Small intestine (tissue), 7 donors: ENCODE measurements around the gene CDH23. TPM values are rescaled to one million over a fixed set of nuclear protein-coding genes. Genes with fewer than 3 reads are reported as not detected.
A peak's percentile ranks its signal among the peaks of the same experiment; 100 is the strongest.

Source experiments
- DNase-seq, 2 donors: peaks; one replicate each; pipeline versions ENCODE4 v3.0.0 to v3.0.0-alpha.2; 2013
- FAIRE-seq: peaks from 2 replicates; lab custom pipeline; 2012; peaks lifted over from hg19 to GRCh38; lab: Jason Lieb, UNC
- H3K27ac ChIP-seq, 3 donors: one replicate each; pipeline ENCODE4 v1.5.1; 2013; ENCODE audit warnings: low read length in 2 of 3, mild to moderate bottlenecking in 2 of 3, control low read depth in 1 of 3, inconsistent platforms in 1 of 3, low read depth in 1 of 3, moderate library complexity in 1 of 3
- H3K27me3 ChIP-seq, 3 donors: one replicate each; pipeline ENCODE4 v1.6.1; 2013; ENCODE audit warnings: low read length in 3 of 3, inconsistent platforms in 1 of 3; ENCODE audit not compliant: control insufficient read depth in 3 of 3, insufficient read depth in 3 of 3
- H3K36me3 ChIP-seq, 3 donors: one replicate each; pipeline ENCODE4 v1.6.1; 2013; ENCODE audit warnings: low read length in 3 of 3, inconsistent platforms in 1 of 3, low read depth in 1 of 3, mild to moderate bottlenecking in 1 of 3, moderate library complexity in 1 of 3; ENCODE audit not compliant: control insufficient read depth in 3 of 3, insufficient read depth in 2 of 3
- H3K4me1 ChIP-seq, 3 donors: one replicate each; pipeline ENCODE4 v1.6.1; 2013; ENCODE audit warnings: low read length in 2 of 3, inconsistent platforms in 1 of 3, low read depth in 1 of 3, mild to moderate bottlenecking in 1 of 3, moderate library complexity in 1 of 3; ENCODE audit not compliant: control insufficient read depth in 3 of 3, insufficient read depth in 2 of 3
- H3K4me3 ChIP-seq, 3 donors: one replicate each; pipeline ENCODE4 v1.5.1; 2013; ENCODE audit warnings: low read length in 3 of 3, control low read depth in 1 of 3, inconsistent platforms in 1 of 3, low read depth in 1 of 3, mild to moderate bottlenecking in 1 of 3, moderate library complexity in 1 of 3
- H3K9me3 ChIP-seq, 2 donors: one replicate each; pipeline ENCODE4 v1.6.1; 2013; ENCODE audit warnings: low read depth in 1 of 2, low read length in 1 of 2; ENCODE audit not compliant: control insufficient read depth in 2 of 2, insufficient read depth in 1 of 2
- WGBS, 3 donors: extraction: QIAGEN DNeasy Blood & Tissue Kit; methylation state at CpG; one replicate each; pipeline ENCODE4 v1.1.7; 2013; 5-methylcytosine and 5-hydroxymethylcytosine counted together
- polyA plus RNA-seq, 4 donors: library from polyadenylated mRNA; stranded (reverse) in 3 of 4; unstranded in 1 of 4; fragments of 200-250 nt in 3 of 4; fragments of 120-200 nt in 1 of 4; gene quantifications; one replicate each; pipeline versions ENCODE4 v1.2.1 to v1.2.3, GENCODE V29; 2013
- donor health status: healthy with polysubstance abuse.
- donor health status: control.
- donor health status: control.
- donor health status: Bipolar disorder and iron deficiency.
- donor health status: healthy.

Gene CDH23
- polyA plus RNA-seq, 4 donors: 0.89 to 2.5 (median 1.6) TPM

DNA sequence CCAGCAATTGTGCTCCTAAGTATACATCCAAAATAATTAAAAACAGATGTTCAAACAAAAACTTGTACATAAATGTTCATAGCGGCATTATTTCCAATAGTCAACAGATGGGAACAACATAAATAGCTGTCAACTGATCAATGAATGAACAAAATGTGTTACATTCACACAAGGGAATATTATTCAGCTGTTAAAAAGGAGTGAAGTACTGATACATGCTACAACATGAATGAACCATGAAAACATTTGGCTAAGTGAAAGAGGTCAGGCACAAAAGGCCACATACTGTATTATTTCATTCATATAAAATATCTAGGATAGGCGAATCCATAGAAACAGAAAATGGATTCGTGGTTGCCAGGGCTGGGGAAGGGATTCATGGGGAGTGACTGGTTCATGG lies 109.1 kb downstream of the CDH23 start:
- Histone ChIP-seq H3K4me3 (no peak overlapping the region), H3K4me1 (no peaks in the 10 kb centered on the region), H3K27me3 (no peaks in the 10 kb centered on the region), H3K27ac (no peak overlapping the region), H3K36me3 (no peaks in the 10 kb centered on the region), H3K9me3 (peaks cover 0 to 4% of the 10 kb centered on the region in 2 donors)
- DNase-seq (no peak), FAIRE-seq (no peak)
- WGBS, 3 donors: 87 to 97% (median 94%) methylated on average over 3 of the region's 3 CpGs

DNA sequence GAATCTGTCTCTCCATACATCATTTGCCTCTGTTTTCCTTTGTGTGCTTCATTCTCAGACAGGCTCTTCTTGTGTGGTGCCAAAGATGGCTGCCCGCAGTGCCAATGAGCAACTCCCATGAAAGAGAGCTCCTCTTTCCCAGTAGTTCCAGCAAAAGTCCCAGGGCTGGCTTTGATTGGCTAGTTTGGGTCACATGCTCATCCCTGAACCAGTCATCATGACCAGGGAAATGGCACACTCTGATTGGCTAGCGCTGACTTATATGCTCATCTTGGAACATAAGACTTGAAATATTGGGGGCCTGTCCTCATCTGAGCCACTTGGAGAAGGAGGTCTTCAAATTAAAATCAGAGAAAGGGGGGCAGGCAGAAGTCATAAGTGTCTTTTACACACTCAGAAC lies 112.7 kb downstream of the CDH23 start:
- H3K4me1 ChIP-seq: peaks cover 0 to 5% (median 0%) of the 10 kb centered on the region in 3 donors
- H3K9me3 ChIP-seq: peaks cover 0 to 4% of the 10 kb centered on the region in 2 donors
- H3K36me3 ChIP-seq: no peaks in the 10 kb centered on the region
- no peak overlapping the region for H3K27ac ChIP-seq
- no peaks in the 10 kb centered on the region for H3K27me3 ChIP-seq
- no peak for DNase-seq
- WGBS, 3 donors: 47 to 97% (median 70%) methylated on average over 2 of the region's 2 CpGs
- no peak for FAIRE-seq
- H3K4me3 ChIP-seq: no peak overlapping the region

DNA sequence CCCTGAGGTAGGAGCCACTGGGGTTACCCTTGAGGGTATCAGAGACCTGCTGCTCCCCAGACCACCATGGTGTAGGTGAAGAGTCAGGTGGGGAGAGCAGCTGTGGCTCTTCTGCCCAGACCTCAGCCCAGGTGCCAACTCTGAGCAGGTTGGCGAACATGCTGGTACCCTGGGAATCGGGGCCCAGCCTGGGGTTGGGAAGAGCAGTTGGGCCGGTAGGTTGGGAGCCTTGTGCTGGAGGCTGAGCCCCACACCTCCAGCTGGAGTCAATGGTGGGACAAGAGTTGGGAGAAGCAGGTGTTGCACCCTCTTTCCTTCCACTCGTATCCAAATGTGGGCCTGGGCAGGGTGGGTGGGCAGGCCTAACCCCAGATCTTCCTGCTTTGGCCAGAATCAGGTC lies 114.5 kb downstream of the CDH23 start:
- peaks cover 0 to 4% of the 10 kb centered on the region in 2 donors for H3K9me3 ChIP-seq
- DNase-seq (no peak), FAIRE-seq (no peak)
- H3K36me3 ChIP-seq: no peaks in the 10 kb centered on the region
- WGBS, 3 donors: 93 to 94% (median 93%) methylated on average over 4 of the region's 4 CpGs
- peaks cover 0 to 5% (median 0%) of the 10 kb centered on the region in 3 donors for H3K4me1 ChIP-seq
- H3K27me3 ChIP-seq: no peaks in the 10 kb centered on the region
- H3K27ac ChIP-seq: no peak overlapping the region
- no peak overlapping the region for H3K4me3 ChIP-seq

DNA sequence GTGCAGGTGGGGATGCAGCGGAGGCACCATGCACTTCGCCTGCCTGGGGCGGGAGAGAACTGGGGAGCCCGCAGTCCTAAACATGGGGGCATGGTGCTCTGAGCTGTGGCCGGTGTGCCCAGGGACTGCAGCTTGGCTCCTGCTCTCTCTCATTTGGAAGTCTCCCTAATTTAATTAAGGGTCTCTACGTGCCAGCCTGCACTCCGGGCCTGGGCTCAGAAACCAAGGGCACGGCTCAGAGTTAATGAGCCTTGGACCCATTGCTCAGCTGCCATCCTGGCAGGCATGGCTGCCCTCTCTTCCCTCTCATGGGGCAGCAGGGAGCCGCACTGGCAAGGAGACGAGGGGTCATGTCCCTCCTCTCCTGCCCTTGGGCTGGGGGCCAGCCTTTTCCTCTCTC lies 115.6 kb downstream of the CDH23 start:
- WGBS, 3 donors: 87 to 91% (median 89%) methylated on average over 10 of the region's 10 CpGs
- no peak for FAIRE-seq

DNA sequence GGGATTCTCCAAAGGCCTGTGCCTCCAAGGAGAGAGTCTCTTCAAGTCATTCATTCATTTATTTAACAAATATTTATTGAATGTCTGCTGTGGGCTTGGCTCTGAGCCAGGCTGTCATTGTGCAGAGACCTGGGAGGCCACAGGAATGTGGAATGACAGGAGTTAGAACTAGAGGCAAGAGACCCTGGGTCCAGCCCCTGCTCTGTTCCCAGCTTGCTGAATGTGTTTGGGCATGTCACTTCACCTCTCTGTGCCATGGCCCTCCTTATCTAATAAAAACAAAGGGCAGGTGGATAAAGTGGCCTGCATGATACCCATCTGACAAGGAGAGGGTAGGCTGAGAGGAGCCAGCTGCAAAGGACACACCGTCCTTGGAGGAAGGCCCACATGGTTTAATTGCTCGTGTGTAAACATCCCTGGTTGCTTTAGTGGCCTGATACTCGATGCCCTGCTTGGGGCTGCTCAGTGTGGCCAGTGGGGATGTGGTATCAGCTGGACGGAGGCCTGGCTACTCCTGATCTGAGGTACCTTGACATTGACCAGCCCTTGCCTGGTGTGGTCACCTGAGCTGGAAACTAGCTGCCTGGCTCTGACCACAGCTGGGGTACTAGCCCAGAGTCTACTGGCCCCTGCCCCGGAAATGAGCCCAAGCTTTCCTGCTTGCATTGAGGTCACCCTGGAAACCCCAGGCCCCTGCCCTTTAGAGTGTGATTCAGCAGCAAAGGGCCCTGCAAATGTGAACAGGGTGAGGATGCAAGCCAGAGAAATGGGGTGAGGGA lies 116.2 kb downstream of the CDH23 start:
- FAIRE-seq (no peak), DNase-seq (peak in 1 of 2 donors; percentile 26)
- H3K4me3 ChIP-seq: no peak overlapping the region
- no peaks in the 10 kb centered on the region for H3K27me3 ChIP-seq
- peaks cover 0 to 4% of the 10 kb centered on the region in 2 donors for H3K9me3 ChIP-seq
- WGBS, 3 donors: 44 to 58% (median 46%) methylated on average over 5 of the region's 5 CpGs
- H3K4me1 ChIP-seq: peaks cover 0 to 5% (median 0%) of the 10 kb centered on the region in 3 donors
- no peaks in the 10 kb centered on the region for H3K36me3 ChIP-seq
- no peak overlapping the region for H3K27ac ChIP-seq

More for the DNA sequence above, 115.6 kb downstream of the CDH23 start:
- Histone ChIP-seq H3K27ac (no peak overlapping the region), H3K36me3 (no peaks in the 10 kb centered on the region), H3K4me1 (peaks cover 0 to 5% (median 0%) of the 10 kb centered on the region in 3 donors), H3K27me3 (no peaks in the 10 kb centered on the region), H3K9me3 (peaks cover 0 to 4% of the 10 kb centered on the region in 2 donors), H3K4me3 (no peak overlapping the region)
- no peak for DNase-seq

DNA sequence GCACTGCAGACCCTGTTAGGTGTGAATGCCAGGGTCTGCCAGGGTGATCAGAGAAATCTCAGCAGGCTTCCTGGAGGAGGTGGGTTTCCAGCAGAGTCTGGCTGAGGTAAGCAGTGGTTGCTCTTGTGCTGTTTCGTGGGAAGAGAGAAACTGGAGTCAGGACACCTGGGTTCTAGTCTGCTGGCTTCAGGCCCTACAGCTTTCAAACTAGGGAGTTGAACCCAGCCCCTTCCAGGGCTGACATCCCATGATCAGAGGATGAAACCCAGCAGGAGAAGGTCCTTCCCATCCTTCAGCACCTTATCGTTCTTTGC lies 116.8 kb downstream of the CDH23 start:
- Histone ChIP-seq H3K4me3 (no peak overlapping the region), H3K9me3 (peaks cover 0 to 4% of the 10 kb centered on the region in 2 donors), H3K27me3 (no peaks in the 10 kb centered on the region), H3K27ac (no peak overlapping the region), H3K36me3 (no peaks in the 10 kb centered on the region), H3K4me1 (peaks cover 0 to 5% (median 0%) of the 10 kb centered on the region in 3 donors)
- 70 to 89% (median 77%) methylated on average over 2 of the region's 2 CpGs for WGBS, 3 donors
- DNase-seq: no peak
- no peak for FAIRE-seq

DNA sequence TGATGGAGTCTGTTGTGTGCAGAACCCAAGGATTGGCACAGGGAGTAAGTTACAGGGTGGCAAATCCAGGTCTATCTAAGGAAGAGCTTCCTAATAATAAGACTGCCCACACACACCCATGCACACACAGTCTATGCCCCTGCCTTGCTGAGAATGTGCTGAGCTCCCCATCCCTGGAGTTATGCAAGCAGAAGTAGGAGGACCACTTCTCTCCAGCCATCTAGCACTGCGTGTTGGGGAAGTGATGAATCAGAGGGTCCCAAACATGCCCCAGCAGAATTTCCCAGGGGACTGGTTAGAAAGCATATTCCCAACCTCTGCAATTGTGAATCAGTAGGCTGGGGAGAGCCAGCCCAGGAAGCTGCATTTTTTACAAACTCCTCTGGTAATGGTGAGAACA lies 117.2 kb downstream of the CDH23 start:
- no peak overlapping the region for H3K4me3 ChIP-seq
- DNase-seq: no peak
- H3K4me1 ChIP-seq: peaks cover 0 to 5% (median 0%) of the 10 kb centered on the region in 3 donors
- no peaks in the 10 kb centered on the region for H3K36me3 ChIP-seq
- FAIRE-seq: no peak
- H3K9me3 ChIP-seq: peaks cover 0 to 4% of the 10 kb centered on the region in 2 donors
- no peak overlapping the region for H3K27ac ChIP-seq
- 81 to 84% (median 82%) methylated on average over 1 of the region's 1 CpG for WGBS, 3 donors
- no peaks in the 10 kb centered on the region for H3K27me3 ChIP-seq

DNA sequence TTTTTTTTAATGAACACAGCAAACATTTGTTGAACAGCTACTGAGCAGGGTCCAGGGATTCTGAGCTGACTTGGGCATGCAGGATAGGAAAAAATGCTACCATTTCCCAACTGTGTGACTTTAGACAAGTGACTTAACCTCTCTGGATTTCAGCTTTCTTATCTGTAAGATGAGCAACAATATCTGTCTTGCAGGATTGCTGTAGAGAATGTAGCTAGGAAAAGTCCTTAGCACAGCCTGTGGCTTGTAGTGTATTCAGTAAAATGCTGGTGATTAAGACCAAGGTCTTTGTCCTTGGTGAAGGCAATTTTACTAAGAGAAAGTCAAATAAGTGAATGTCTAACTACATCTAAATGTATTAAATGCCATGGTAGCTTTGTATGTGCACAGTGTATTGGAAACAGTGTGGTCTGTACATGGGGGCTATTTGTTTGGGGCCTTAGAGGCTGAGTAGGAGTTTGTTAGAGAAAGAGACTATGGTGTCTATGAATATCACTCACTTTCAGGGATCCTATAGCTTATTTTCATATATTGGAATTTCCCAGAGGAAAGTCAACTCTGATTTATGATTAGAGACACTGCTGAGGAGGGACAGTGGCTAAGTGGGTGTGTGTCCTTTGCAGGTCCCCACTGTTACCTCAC lies 118.9 kb downstream of the CDH23 start:
- Histone ChIP-seq H3K36me3 (no peaks in the 10 kb centered on the region), H3K27ac (no peak overlapping the region), H3K9me3 (no peaks in the 10 kb centered on the region), H3K4me1 (peaks cover 0 to 5% (median 0%) of the 10 kb centered on the region in 3 donors), H3K27me3 (no peaks in the 10 kb centered on the region), H3K4me3 (no peak overlapping the region)
- FAIRE-seq (no peak), DNase-seq (no peak)
